Measurements from ENCODE around the gene CCDC157.

CCDC157 gene

DNA sequence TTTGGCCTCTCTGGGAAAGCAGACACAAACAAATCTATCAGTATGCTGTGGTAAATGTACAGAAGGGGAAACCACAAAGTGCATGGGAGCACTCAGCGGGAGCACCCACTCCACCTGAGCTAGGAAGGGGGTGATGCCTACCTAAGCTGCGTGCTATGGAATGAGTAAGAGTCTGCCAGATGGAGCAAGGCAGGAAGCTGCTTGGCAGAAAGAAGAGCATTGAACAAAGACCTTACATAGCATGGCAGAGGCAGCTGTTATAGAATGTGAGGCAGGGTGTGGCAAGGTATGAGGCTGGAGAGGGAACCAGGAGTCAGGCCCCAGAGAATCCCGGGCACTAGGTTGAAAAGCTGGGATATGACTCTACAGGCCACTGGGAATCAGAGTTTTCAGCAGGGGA, 55.0 kb downstream of the CCDC157 start:
- DNase-seq (ENCODE audit: insufficient read length): no peak
- TF ChIP-seq TAF1 (IDR thresholded peaks at IDR 0.05; ENCODE audit: borderline replicate concordance, low read depth, low read length) (no peak), POLR2AphosphoS5 (IDR thresholded peaks at IDR 0.05; ENCODE audit: low read depth, low read length) (no peak), POLR2A (IDR thresholded peaks at IDR 0.05; ENCODE audit: low read depth, low read length) (no peak)
- FAIRE-seq: no peak

DNA sequence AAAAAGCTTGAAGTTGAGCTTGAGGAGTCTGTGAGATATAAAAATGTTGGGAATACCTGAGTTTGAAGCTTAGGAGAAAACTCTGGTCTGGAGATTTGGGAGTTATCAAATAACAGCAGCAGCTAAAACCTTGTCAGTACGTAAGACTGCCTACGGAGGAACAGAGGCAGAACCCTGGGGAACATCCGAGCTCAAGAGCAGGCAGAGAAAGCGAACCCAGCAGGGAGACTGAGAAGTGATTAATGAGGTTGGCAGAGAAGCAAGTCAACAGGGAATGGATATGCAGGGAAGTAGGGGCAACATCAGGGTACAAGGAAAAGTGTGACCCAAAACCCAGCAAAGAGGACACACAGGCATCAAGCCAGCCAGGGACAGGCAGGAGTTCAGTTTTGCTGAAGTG, 56.2 kb downstream of the CCDC157 start:
- DNase-seq (ENCODE audit: insufficient read length): no peak
- TF ChIP-seq POLR2A (IDR thresholded peaks at IDR 0.05; ENCODE audit: low read depth, low read length): no peak
- TF ChIP-seq POLR2AphosphoS5 (IDR thresholded peaks at IDR 0.05; ENCODE audit: low read depth, low read length): no peak
- no peak for TF ChIP-seq TAF1 (IDR thresholded peaks at IDR 0.05; ENCODE audit: borderline replicate concordance, low read depth, low read length)
- no peak for FAIRE-seq

DNA sequence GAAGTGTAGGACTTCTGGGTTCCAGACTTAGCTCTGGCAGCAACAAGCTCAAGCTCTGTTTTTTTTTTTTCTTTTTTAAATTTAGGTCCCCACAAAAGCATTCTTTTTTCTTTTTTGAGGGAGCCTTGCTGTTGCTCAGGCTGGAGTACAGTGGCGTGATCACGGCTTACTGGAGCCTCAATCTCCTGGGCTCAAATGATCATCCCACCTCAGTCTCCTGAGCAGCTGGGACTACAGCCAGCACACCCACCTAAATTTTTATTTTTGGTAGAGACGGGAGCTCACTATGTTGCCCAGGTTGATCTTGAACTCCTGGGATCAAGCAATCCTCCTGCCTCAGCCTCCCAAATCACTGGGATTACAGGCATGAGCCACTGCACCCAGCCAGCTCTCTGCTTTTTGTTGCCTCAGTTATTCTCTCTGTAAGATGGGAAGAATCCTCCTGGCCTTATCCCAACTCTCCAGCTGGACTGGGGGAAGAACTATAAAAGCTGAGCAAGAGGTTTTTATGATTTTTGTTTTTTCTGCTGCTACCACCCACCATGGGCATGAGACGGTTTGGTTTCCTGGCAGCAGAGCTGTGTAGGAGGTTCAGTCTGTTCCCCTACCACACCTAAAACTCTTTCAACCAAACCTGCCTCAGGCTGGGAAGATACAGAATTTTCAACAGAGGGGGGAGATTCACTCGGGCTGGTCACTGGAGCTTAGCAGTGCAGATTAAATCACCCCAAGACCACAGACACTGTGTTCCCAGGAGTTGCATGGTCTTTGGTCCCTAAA, 57.1 kb downstream of the CCDC157 start:
- FAIRE-seq: no peak
- TF ChIP-seq POLR2AphosphoS5 (IDR thresholded peaks at IDR 0.05; ENCODE audit: low read depth, low read length) (no peak), POLR2A (IDR thresholded peaks at IDR 0.05; ENCODE audit: low read depth, low read length) (no peak), TAF1 (IDR thresholded peaks at IDR 0.05; ENCODE audit: borderline replicate concordance, low read depth, low read length) (no peak)
- no peak for DNase-seq (ENCODE audit: insufficient read length)

DNA sequence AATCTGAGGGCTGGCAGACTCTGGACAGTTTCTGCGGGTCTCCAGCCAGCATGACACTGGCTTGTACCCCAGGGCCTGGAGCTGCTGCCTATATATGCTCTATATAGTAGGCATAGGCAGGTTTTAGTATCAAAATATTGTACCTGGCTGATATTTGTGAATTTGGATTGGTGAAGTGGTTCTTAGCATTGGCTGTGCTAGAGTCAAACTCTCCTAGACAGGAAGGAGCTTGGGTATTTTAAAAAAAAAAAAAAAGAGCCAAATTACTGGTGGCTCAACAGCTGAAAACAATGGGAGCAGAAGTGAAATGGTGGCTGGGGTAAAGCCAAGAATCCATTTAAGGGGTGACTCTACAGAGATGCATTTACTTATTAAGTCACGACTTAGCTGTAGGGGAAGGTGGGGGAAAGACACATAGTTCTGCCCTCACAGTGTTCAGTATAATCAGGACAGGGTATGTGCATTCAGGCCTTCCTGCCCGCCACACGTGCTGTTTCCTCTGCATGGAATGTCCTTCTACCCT, 57.8 kb downstream of the CCDC157 start:
- DNase-seq (ENCODE audit: insufficient read length) (no peak), FAIRE-seq (no peak)
- TF ChIP-seq TAF1 (IDR thresholded peaks at IDR 0.05; ENCODE audit: borderline replicate concordance, low read depth, low read length) (no peak), POLR2A (IDR thresholded peaks at IDR 0.05; ENCODE audit: low read depth, low read length) (no peak), POLR2AphosphoS5 (IDR thresholded peaks at IDR 0.05; ENCODE audit: low read depth, low read length) (no peak)

DNA sequence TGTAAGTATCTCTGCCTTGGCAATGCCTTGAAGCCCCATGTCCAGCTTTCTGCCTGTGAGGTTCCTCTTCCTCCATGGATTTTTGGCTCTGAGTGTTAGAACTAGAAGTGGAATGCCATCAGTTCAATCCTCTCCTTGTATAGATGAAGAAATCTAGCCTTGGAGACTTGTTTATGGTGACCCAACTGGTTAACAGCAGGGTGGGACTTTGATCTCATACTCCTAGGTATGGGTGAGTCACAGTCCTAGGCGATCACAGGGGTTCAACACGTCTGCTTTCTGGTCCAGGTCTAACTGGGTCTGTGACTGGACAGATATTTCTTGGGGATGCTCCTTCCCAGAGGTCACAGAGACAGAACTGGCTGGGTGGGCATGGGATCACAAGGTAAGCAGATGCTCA, 59.6 kb downstream of the CCDC157 start:
- DNase-seq (ENCODE audit: insufficient read length) (no peak), FAIRE-seq (no peak)
- TF ChIP-seq POLR2AphosphoS5 (IDR thresholded peaks at IDR 0.05; ENCODE audit: low read depth, low read length): no peak
- no peak for TF ChIP-seq TAF1 (IDR thresholded peaks at IDR 0.05; ENCODE audit: borderline replicate concordance, low read depth, low read length)
- no peak for TF ChIP-seq POLR2A (IDR thresholded peaks at IDR 0.05; ENCODE audit: low read depth, low read length)

DNA sequence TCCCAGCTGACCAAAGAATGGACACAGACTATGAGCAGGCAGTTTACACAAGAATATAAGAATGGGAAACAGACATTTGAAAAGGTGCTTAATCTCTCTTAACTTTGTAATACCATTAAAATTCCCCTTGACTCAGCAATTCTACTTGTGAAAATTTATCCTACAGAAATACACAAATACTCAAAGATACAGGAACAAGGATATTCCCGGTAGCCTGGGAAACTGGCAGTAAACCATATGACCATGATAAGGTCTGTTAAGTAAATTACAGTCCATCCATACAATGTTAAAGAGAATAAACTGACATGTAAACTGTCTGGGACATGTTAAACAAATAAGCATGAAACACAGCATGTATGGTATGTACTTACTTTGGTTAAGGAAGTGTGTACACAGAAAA, 60.0 kb downstream of the CCDC157 start:
- TF ChIP-seq TAF1 (IDR thresholded peaks at IDR 0.05; ENCODE audit: borderline replicate concordance, low read depth, low read length) (no peak), POLR2A (IDR thresholded peaks at IDR 0.05; ENCODE audit: low read depth, low read length) (no peak), POLR2AphosphoS5 (IDR thresholded peaks at IDR 0.05; ENCODE audit: low read depth, low read length) (no peak)
- FAIRE-seq (no peak), DNase-seq (ENCODE audit: insufficient read length) (no peak)

DNA sequence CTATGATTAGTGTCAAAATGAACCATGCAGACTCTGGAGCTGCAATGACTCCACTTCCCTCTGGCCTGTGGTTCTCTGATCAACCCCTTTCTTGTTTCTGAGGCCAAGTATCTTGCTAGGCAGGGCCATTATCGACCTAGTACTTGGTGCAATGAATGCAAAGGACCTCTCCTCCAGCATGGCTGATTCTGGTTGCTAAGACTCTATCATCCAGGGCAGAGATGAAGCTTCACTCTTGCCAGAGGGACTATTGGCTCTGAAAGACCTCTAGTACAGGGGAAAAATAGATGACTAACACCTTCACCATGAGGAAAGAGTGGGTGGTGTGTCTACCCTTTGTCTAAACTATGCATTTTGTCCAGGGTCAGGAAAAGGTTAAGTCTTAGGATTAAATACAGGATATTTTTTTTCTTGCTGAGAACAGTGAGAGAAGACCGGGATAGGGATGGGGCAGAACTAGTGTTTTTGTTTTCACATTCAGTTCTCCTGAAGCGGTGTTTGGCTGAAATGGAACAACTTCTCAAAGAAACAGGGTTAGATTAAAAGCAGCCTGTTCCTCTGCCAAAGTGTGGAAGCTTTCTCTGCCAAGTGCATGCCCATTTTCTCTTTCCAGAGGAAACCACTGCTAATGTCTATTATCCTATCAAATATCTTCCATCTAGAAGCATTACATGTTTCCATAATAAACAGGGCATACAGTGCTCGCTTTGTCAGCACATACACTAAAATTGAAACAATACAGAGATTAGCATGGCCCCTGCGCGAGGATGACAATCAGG, 63.7 kb downstream of the CCDC157 start:
- no peak for DNase-seq (ENCODE audit: insufficient read length)
- no peak for TF ChIP-seq POLR2AphosphoS5 (IDR thresholded peaks at IDR 0.05; ENCODE audit: low read depth, low read length)
- no peak for TF ChIP-seq POLR2A (IDR thresholded peaks at IDR 0.05; ENCODE audit: low read depth, low read length)
- TF ChIP-seq TAF1 (IDR thresholded peaks at IDR 0.05; ENCODE audit: borderline replicate concordance, low read depth, low read length): no peak
- FAIRE-seq: no peak

DNA sequence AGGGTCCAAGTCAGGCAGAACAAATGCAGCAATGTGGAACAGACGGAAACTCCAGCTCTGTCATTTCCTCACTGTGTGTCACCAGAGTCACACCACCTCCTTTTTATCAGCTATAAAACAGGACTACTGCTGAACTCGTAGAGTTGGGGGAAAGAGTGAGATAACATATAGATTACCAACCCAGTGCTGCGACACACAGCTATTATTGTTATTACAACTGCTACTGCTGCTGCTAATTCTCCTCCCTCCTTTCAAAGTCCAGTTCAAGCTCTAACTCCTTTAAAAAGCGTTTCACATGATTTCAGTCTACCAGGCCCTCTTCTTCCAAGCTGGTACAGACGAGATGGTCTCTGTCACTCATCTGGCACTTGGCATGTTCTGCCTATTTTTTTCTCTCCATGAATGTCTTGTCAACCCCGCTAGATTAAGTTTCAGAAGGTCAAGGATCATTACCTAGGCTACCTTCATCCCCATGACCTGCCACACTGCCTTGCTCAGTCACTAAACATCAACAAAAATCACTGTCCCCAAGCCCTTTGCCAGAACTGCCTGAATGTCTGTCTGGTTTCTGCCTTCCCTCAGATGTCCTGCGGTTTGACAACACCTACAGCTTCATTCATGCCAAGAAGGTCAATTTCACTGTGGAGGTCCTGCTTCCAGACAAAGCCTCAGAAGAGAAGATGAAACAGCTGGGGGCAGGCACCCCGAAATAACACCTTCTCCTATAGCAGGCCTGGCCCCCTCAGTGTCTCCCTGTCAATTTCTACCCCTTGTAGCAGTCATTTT, 65.1 kb downstream of the CCDC157 start:
- DNase-seq (ENCODE audit: insufficient read length) (no peak), FAIRE-seq (no peak)
- TF ChIP-seq TAF1 (IDR thresholded peaks at IDR 0.05; ENCODE audit: borderline replicate concordance, low read depth, low read length) (no peak), POLR2AphosphoS5 (IDR thresholded peaks at IDR 0.05; ENCODE audit: low read depth, low read length) (no peak), POLR2A (IDR thresholded peaks at IDR 0.05; ENCODE audit: low read depth, low read length) (no peak)

DNA sequence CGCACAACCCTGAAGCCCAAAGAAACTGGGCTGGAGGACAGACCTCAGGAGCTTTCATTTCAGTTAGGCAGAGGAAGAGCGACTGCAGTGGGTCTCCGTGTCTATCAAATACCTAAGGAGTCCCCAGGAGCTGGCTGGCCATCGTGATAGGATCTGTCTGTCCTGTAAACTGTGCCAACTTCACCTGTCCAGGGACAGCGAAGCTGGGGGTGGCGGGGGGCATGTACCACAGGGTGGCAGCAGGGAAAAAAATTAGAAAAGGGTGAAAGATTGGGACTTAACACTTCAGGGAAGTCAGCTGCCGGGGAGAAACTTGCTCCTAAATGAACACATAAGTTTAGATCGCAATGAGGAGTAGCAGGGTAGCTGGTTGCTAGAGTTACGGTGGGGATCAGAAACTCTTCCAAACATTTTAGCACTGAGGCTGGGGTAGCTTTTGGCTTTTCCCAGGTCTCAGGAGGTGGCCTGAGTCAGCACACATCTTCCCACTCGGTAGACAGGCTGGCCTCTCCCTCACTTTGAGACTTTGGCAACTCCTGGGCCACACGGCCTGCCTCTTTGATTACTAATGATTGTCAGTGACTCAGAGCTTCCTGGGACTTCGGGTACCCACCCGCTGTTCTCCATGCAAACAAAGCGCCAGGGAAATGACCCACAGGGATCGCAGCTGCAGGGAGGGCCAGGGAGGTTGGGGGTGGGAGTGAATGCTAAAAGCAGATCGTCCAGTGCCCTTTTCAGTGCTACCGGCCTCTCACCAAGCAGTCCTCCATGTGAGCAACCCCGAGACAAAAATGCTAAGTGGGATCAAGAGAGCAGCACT, 65.9 kb downstream of the CCDC157 start:
- FAIRE-seq: no peak
- DNase-seq (ENCODE audit: insufficient read length): no peak

DNA sequence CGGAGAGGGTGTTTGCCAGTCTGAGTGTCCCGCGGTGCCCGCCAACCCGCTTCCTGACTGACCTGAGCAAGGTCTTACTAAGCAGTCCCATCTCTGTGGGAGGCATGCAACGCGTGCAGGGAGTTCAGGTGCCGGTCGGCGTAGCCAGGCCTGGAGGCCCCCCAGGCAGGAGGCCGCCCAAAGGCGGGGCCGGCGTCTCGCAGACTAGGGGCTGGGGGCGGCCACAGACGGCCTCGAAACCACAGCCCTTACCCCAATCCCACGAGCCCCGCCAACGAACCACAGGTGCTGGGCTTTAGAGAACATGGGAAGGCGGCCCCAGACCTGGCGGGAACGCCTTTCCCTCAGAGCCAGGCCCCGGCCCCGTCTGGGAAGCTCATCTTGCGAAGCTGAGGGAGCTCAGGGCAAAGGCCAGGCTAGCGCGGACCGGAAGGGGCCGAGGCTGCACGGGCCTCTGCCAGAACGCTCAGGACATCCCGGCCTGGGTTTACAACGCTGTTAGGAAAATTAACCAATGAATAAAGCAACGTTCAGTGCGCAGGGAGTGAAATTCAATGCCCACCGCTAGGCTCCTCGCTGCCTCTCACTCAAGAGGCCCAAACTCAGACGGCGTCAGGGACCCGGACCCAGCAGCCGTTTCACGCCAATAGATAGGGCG, 66.6 kb downstream of the CCDC157 start:
- peak; percentile 80 for TF ChIP-seq POLR2AphosphoS5 (IDR thresholded peaks at IDR 0.05; ENCODE audit: low read depth, low read length)
- TF ChIP-seq POLR2A (IDR thresholded peaks at IDR 0.05; ENCODE audit: low read depth, low read length): peak; percentile 67
- no peak for TF ChIP-seq TAF1 (IDR thresholded peaks at IDR 0.05; ENCODE audit: borderline replicate concordance, low read depth, low read length)
- DNase-seq (ENCODE audit: insufficient read length): peak; percentile 47
- no peak for FAIRE-seq

More for the DNA sequence above, 65.9 kb downstream of the CCDC157 start:
- TF ChIP-seq TAF1 (IDR thresholded peaks at IDR 0.05; ENCODE audit: borderline replicate concordance, low read depth, low read length) (no peak), POLR2A (IDR thresholded peaks at IDR 0.05; ENCODE audit: low read depth, low read length) (no peak), POLR2AphosphoS5 (IDR thresholded peaks at IDR 0.05; ENCODE audit: low read depth, low read length) (no peak)
